ENCODE data around the gene SFTPD.
"Not testable (repeated sequence)": the region's sequence is repeated elsewhere in the genome, so short reads cannot be mapped to it uniquely, and the experiment has no call there.

- TF ChIP-seq CTCF (IDR thresholded peaks at IDR 0.05; ENCODE audit: low read length); EZH2 (IDR thresholded peaks at IDR 0.05; ENCODE audit: borderline replicate concordance, low read length): not testable (repeated sequence)
Observed at GRCh38 chr10:79988199-79988598, 39.3 kb upstream of the SFTPD start.
